Astrocyte of the spinal cord (primary cell): Measurements from ENCODE around the gene WWTR1.
A peak's percentile ranks its signal among the peaks of the same experiment; 100 is the strongest.

Source experiments
- DNase-seq: peaks from one replicate; pipeline ENCODE4 v3.0.0; 2011; ENCODE audit warnings: low read depth, low spot score
- H3K4me3 ChIP-seq: 2 replicates; pipeline ENCODE4 v1.5.1; 2011; ENCODE audit warnings: low read depth, mild to moderate bottlenecking, low read length, moderate library complexity
- in situ Hi-C: cut with HindIII; loops from 2 replicates; pipeline ENCODE4 v1.10.0; 2017; ENCODE audit warnings: low sequenced_read_pairs
- TF ChIP-seq, protein P1 (sequence below): IDR thresholded peaks from 2 replicates; pipeline ENCODE4 v1.5.1; 2012; ENCODE audit warnings: low read depth, mild to moderate bottlenecking, low read length, inconsistent platforms

The WWTR1 gene

DNA sequence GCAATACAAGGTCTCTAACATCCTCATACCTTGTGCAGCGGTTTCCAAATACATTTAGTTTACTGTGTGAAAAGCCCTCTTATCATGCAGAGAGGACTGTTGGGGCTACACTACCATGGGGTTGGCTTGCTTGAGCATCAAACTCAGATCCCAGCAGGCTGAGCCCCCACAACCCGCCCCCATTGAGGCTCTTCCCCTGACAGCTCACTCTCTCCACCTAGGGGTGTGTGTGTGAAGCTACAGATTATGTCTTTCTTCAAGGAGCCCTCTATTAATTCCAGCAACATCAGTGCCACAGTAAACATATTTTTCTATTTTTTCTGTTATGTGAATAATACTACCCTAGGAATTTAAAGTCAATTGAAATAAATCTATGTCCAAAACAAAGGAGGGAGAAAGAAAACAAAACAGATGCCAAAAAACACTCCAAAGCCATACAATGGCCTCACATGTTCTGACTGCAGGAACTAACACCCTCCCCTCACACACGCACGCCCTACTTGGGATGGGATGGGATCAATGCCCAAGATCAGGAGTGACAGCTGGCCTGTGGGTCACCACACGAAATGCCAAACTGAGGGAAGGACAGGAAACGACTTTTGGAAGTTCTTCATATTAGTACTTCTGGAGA lies 168.7 kb downstream of the WWTR1 start:
- no peak overlapping the region for H3K4me3 ChIP-seq
- in situ Hi-C loops: no loop called here
- no peak for DNase-seq
- TF ChIP-seq, protein P1, sequence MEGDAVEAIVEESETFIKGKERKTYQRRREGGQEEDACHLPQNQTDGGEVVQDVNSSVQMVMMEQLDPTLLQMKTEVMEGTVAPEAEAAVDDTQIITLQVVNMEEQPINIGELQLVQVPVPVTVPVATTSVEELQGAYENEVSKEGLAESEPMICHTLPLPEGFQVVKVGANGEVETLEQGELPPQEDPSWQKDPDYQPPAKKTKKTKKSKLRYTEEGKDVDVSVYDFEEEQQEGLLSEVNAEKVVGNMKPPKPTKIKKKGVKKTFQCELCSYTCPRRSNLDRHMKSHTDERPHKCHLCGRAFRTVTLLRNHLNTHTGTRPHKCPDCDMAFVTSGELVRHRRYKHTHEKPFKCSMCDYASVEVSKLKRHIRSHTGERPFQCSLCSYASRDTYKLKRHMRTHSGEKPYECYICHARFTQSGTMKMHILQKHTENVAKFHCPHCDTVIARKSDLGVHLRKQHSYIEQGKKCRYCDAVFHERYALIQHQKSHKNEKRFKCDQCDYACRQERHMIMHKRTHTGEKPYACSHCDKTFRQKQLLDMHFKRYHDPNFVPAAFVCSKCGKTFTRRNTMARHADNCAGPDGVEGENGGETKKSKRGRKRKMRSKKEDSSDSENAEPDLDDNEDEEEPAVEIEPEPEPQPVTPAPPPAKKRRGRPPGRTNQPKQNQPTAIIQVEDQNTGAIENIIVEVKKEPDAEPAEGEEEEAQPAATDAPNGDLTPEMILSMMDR: peak; percentile 78

- no peak for DNase-seq
- TF ChIP-seq, protein P1: peak; percentile 57
- in situ Hi-C loops: no loop called here
- H3K4me3 ChIP-seq: no peak overlapping the region
Measured at GRCh38 chr3:149487598-149488197, 170.1 kb downstream of the WWTR1 start.

DNA sequence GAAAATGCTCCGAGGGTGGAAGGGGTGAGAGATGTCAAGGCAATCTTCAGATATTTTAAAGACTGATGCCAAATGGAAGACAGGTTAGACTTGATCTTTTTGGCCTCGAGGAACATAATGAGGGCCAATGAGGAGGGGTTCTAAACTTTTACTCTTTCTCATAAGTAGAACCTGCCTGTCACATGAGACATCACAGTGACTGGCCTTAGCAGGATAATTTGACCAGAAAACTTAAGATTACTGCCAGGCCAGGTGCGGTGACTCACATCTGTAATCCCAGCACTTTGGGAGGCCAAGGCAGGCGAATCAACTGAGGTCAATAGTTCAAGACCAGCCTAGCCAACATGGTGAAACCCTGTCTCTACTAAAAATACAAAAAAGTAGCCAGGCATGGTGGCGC lies 171.1 kb downstream of the WWTR1 start:
- in situ Hi-C loops: no loop called here
- no peak for DNase-seq
- no peak overlapping the region for H3K4me3 ChIP-seq
- TF ChIP-seq, protein P1: no peak

DNA sequence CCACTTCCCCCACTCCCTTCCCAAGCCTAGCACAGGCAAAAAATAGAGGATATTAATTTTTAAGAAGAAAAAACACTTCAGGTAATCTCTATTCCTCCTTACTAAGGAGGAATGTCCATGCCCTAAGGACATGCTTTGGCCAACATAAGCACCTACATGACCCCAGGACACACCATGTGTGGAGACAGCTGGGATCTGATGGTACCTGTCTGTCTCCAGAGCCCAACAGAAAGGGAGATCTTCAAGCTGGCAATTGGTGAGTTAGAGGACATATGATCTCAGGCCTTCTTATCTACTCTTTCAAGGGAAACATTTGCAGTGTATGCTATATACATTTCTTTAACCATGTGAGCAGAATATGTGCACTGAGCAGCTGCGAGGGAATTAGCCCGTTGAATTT lies 176.3 kb downstream of the WWTR1 start:
- no peak overlapping the region for H3K4me3 ChIP-seq
- in situ Hi-C loops: no loop called here
- TF ChIP-seq, protein P1: no peak
- DNase-seq: no peak

GRCh38 chr3:149481056-149481455 lies 176.8 kb downstream of the WWTR1 start:
- H3K4me3 ChIP-seq: no peak overlapping the region
- no peak for DNase-seq
- in situ Hi-C loops: no loop called here
- TF ChIP-seq, protein P1: no peak

- in situ Hi-C loops: no loop called here
- DNase-seq: peak; percentile 91
- no peak overlapping the region for H3K4me3 ChIP-seq
- TF ChIP-seq, protein P1: peak; percentile 96
Measured at GRCh38 chr3:149480326-149481017, 177.4 kb downstream of the WWTR1 start.
